Colonic mucosa (tissue), 4 donors: ENCODE data around the gene BEND3. TPM values are rescaled to one million over a fixed set of nuclear protein-coding genes. Genes with fewer than 3 reads are reported as not detected.

Experiments used
- DNase-seq: peaks from one replicate; pipeline ENCODE4 v3.0.0-alpha.2; 2020
- H3K27ac ChIP-seq: fragments of 200-600 bp; one replicate; pipeline ENCODE4 v1.8.0; 2021
- H3K27me3 ChIP-seq: fragments of 200-600 bp; one replicate; pipeline ENCODE4 v1.8.0; 2021
- H3K36me3 ChIP-seq: fragments of 200-600 bp; one replicate; pipeline ENCODE4 v1.8.0; 2021
- H3K4me1 ChIP-seq: fragments of 200-600 bp; one replicate; pipeline ENCODE4 v1.8.0; 2021; ENCODE audit warnings: mild to moderate bottlenecking
- H3K4me3 ChIP-seq: fragments of 200-600 bp; one replicate; pipeline ENCODE4 v1.8.0; 2021
- H3K9ac ChIP-seq, 2 donors: one replicate each; pipeline ENCODE4 v1.7.0; 2013; ENCODE audit warnings: control low read depth in 2 of 2, low read depth in 2 of 2, low read length in 2 of 2
- H3K9me3 ChIP-seq: fragments of 200-600 bp; one replicate; pipeline ENCODE4 v1.8.0; 2021
- CTCF ChIP-seq: fragments of 200-600 bp; IDR thresholded peaks from one replicate; pipeline ENCODE4 v1.8.0; 2022; ENCODE audit warnings: antibody characterized with exemption, mild to moderate bottlenecking
- intact Hi-C: fragments of 100-400 bp; cut with DNase I; formaldehyde crosslinking; loops from one replicate; pipeline ENCODE4 v1.14.1; 2022
- total RNA-seq, 2 donors: library from RNA; stranded (reverse); fragmentation: NEBNext Ultra II Directional in 1 of 2; extraction: Animal tissue kit (Norgen Biotek cat#: 25700) in 1 of 2; gene quantifications; one replicate each; pipeline ENCODE4 v1.2.1, GENCODE V29; 2021
- donor health status: healthy.
- donor health status: DM: no; HTN: no; CAD: no.
- donor health status: DM: no; HTN: no; CAD: no.

The BEND3 gene
- total RNA-seq, 2 donors from 2014 or later: 4.4 to 11.2 TPM

- Histone ChIP-seq H3K27me3 (no peaks in the 10 kb centered on the region), H3K4me3 (no peak overlapping the region), H3K4me1 (no peaks in the 10 kb centered on the region), H3K27ac (no peak overlapping the region), H3K9me3 (no peaks in the 10 kb centered on the region), H3K36me3 (no peaks in the 10 kb centered on the region), H3K9ac (no peak overlapping the region)
- no peak for DNase-seq
- intact Hi-C loops: no loop called here
- no peak for TF ChIP-seq CTCF
Measured at GRCh38 chr6:107047807-107048206, 67.5 kb downstream of the BEND3 start.

- no peak for TF ChIP-seq CTCF
- intact Hi-C loops: no loop called here
- no peak overlapping the region for H3K4me3 ChIP-seq
- H3K27me3 ChIP-seq: no peaks in the 10 kb centered on the region
- no peaks in the 10 kb centered on the region for H3K4me1 ChIP-seq
- H3K27ac ChIP-seq: no peak overlapping the region
- H3K9ac ChIP-seq: no peak overlapping the region
- H3K9me3 ChIP-seq: no peaks in the 10 kb centered on the region
- no peak for DNase-seq
- no peaks in the 10 kb centered on the region for H3K36me3 ChIP-seq
Measured at GRCh38 chr6:107045826-107046675, 69.3 kb downstream of the BEND3 start.

- DNase-seq: no peak
- Histone ChIP-seq H3K27ac (no peak overlapping the region), H3K9ac (no peak overlapping the region), H3K9me3 (no peaks in the 10 kb centered on the region), H3K4me3 (no peak overlapping the region), H3K36me3 (no peaks in the 10 kb centered on the region), H3K4me1 (no peaks in the 10 kb centered on the region), H3K27me3 (no peaks in the 10 kb centered on the region)
- intact Hi-C loops: no loop called here
- TF ChIP-seq CTCF: no peak
Measured at GRCh38 chr6:107033126-107033525, 82.2 kb downstream of the BEND3 start.

- DNase-seq: no peak
- H3K4me1 ChIP-seq: no peaks in the 10 kb centered on the region
- H3K9me3 ChIP-seq: no peaks in the 10 kb centered on the region
- H3K4me3 ChIP-seq: no peak overlapping the region
- intact Hi-C loops: no loop called here
- H3K27me3 ChIP-seq: no peaks in the 10 kb centered on the region
- H3K9ac ChIP-seq: no peak overlapping the region
- TF ChIP-seq CTCF: no peak
- H3K36me3 ChIP-seq: no peaks in the 10 kb centered on the region
- H3K27ac ChIP-seq: no peak overlapping the region
Measured at GRCh38 chr6:107032051-107032450, 83.3 kb downstream of the BEND3 start.

- H3K4me1 ChIP-seq: no peaks in the 10 kb centered on the region
- H3K9me3 ChIP-seq: no peaks in the 10 kb centered on the region
- H3K27ac ChIP-seq: no peak overlapping the region
- H3K9ac ChIP-seq: no peak overlapping the region
- no peak for TF ChIP-seq CTCF
- no peaks in the 10 kb centered on the region for H3K27me3 ChIP-seq
- DNase-seq: no peak
- no peak overlapping the region for H3K4me3 ChIP-seq
- H3K36me3 ChIP-seq: no peaks in the 10 kb centered on the region
- intact Hi-C loops: no loop called here
Measured at GRCh38 chr6:107030151-107030550, 85.2 kb downstream of the BEND3 start.
